Smooth muscle cell of the pulmonary artery (primary cell): Measurements from ENCODE around the gene AGFG1. TPM values are rescaled to one million over a fixed set of nuclear protein-coding genes. Genes with fewer than 3 reads are reported as not detected.

Source experiments
- total RNA-seq: library from RNA; depleted of rRNA; stranded (reverse); fragments of >200 nt; gene quantifications from 2 replicates; pipeline ENCODE4 v1.2.3, GENCODE V29; 2014

AGFG1 gene
- 62.7 and 62.8 TPM in 2 replicates for total RNA-seq

GRCh38 chr2:227471924-227472264 lies at the start of gene AGFG1:
AGFG1 (plus strand) TSS chr2:227472156; CDS start chr2:227472422, 266 bp downstream.

GRCh38 chr2:227598835-227599503 lies 127.0 kb downstream of the AGFG1 start, which contains the start of gene SCYGR2:
SCYGR2 (plus strand) TSS chr2:227598893; CDS start chr2:227598893, 0 bp downstream.

Other genes with a start within 250 kb of the AGFG1 start
- gene MFF, start 146.9 kb upstream of the AGFG1 start, total RNA-seq, result 60.2 and 66.9 TPM in 2 replicates
- 0.07 TPM in 1 of 2 replicates, not detected in the other for gene TM4SF20, start 92.8 kb upstream of the AGFG1 start, total RNA-seq
- gene SCYGR1, start 84.2 kb upstream of the AGFG1 start, total RNA-seq, result not detected in 2 replicates
- gene SCYGR2, start 126.7 kb downstream of the AGFG1 start, total RNA-seq, result not detected in 2 replicates
- gene SCYGR3, start 142.7 kb downstream of the AGFG1 start, total RNA-seq, result not detected in 2 replicates
- not detected in 2 replicates for gene SCYGR4, start 145.3 kb downstream of the AGFG1 start, total RNA-seq
- not detected in 2 replicates for gene SCYGR5, start 194.6 kb downstream of the AGFG1 start, total RNA-seq
- gene SLC19A3, start 245.9 kb downstream of the AGFG1 start, total RNA-seq, result 0.36 and 0.78 TPM in 2 replicates